ENCODE results near the gene UBN1.

- no peak for TF ChIP-seq CTCF (optimal IDR thresholded peaks at IDR 0.05 in 1 of 3, IDR thresholded peaks at IDR 0.05 in 1 of 3, conservative IDR thresholded peaks at IDR 0.05 in 1 of 3; ENCODE audit: extremely low read depth in 1 of 3, insufficient read depth in 2 of 3, low read length in 3 of 3)
- TF ChIP-seq EZH2 (IDR thresholded peaks at IDR 0.05; ENCODE audit: low read length): no peak
These were observed 45.3 kb downstream of the UBN1 start for GRCh38 chr16:4892361-4893102.
